H1 (cell line): ENCODE data around the gene SLC1A7.
A peak's percentile ranks its signal among the peaks of the same experiment; 100 is the strongest.

Experiments
- ATF3 ChIP-seq: IDR thresholded peaks from 2 replicates; pipeline ENCODE4 v1.6.1; 2011; ENCODE audit warnings: low read depth, mild to moderate bottlenecking, low read length; ENCODE audit not compliant: insufficient read depth
- CHD2 ChIP-seq: IDR thresholded peaks from 2 replicates; pipeline ENCODE4 v1.6.1; 2012; ENCODE audit warnings: low read length, improper control_type of control experiment
- CTCF ChIP-seq, 3 experiments: IDR thresholded peaks; 1 replicate in 2 of 3; 2 replicates in 1 of 3; pipeline versions ENCODE4 v1.5.1 to v1.6.1; 2011; ENCODE audit warnings: low read length in 3 of 3, mild to moderate bottlenecking in 3 of 3, inconsistent platforms in 2 of 3, low read depth in 1 of 3, moderate library complexity in 1 of 3; ENCODE audit not compliant: insufficient read depth in 1 of 3; ENCODE audit errors: control extremely low read depth in 1 of 3
- EP300 ChIP-seq, 2 experiments: IDR thresholded peaks; 1 replicate in 1 of 2; 2 replicates in 1 of 2; pipeline ENCODE4 v1.6.1; 2011 to 2012; ENCODE audit warnings: low read depth in 2 of 2, low read length in 2 of 2, mild to moderate bottlenecking in 2 of 2, borderline replicate concordance in 1 of 2, inconsistent platforms in 1 of 2, moderate library complexity in 1 of 2
- EZH2 ChIP-seq: fragments of 200-600 bp; sonication (generic); IDR thresholded peaks from 2 replicates; pipeline ENCODE4 v1.7.1; 2012; ENCODE audit warnings: low read depth, mild to moderate bottlenecking, moderate library complexity, low read length, inconsistent platforms; ENCODE audit not compliant: severe bottlenecking
- HDAC2 ChIP-seq, 2 experiments: fragments of 300-600 bp in 1 of 2; sonication (generic) in 1 of 2; IDR thresholded peaks; 2 replicates each; pipeline ENCODE4 v1.6.1; 2011 to 2012; ENCODE audit warnings: low read depth in 2 of 2, low read length in 2 of 2, mild to moderate bottlenecking in 2 of 2, moderate library complexity in 2 of 2, borderline replicate concordance in 1 of 2, inconsistent platforms in 1 of 2
- MAX ChIP-seq: IDR thresholded peaks from 2 replicates; pipeline ENCODE4 v1.6.1; 2012; ENCODE audit warnings: inconsistent platforms
- POLR2A ChIP-seq, 2 experiments: IDR thresholded peaks; 1 replicate in 1 of 2; 2 replicates in 1 of 2; pipeline ENCODE4 v1.6.1; 2011; ENCODE audit warnings: low read depth in 2 of 2, low read length in 2 of 2, mild to moderate bottlenecking in 2 of 2; ENCODE audit errors: control extremely low read depth in 1 of 2
- SP1 ChIP-seq: IDR thresholded peaks from 2 replicates; pipeline ENCODE4 v1.6.1; 2011; ENCODE audit warnings: low read depth, low read length
- ZNF274 ChIP-seq: IDR thresholded peaks from 2 replicates; pipeline ENCODE4 v1.7.0; 2012; ENCODE audit warnings: low read length, borderline replicate concordance; ENCODE audit errors: extremely low read depth

- TF ChIP-seq CTCF (IDR thresholded peaks at IDR 0.05; ENCODE audit: control extremely low read depth in 1 of 3, insufficient read depth in 1 of 3, low read depth in 1 of 3, low read length in 3 of 3) (peak; percentile 14 to 20 (median 17); a peak in 2 of 4 replicates), POLR2A (IDR thresholded peaks at IDR 0.05; ENCODE audit: control extremely low read depth in 1 of 2, low read depth in 2 of 2, low read length in 2 of 2) (no peak), ATF3 (no peak), EP300 (IDR thresholded peaks at IDR 0.05; ENCODE audit: borderline replicate concordance in 1 of 2, low read depth in 2 of 2, low read length in 2 of 2) (no peak), EZH2 (no peak), HDAC2 (IDR thresholded peaks at IDR 0.05; ENCODE audit: borderline replicate concordance in 1 of 2, low read depth in 2 of 2, low read length in 2 of 2) (no peak), MAX (no peak), ZNF274 (no peak), CHD2 (no peak), SP1 (no peak)
Observed at GRCh38 chr1:53065391-53065790, 77.0 kb downstream of the SLC1A7 start.
